B cell (primary cell): Measurements from ENCODE around the gene MBD3. TPM values are rescaled to one million over a fixed set of nuclear protein-coding genes. Genes with fewer than 3 reads are reported as not detected.
A peak's percentile ranks its signal among the peaks of the same experiment; 100 is the strongest.

Experiments
- ATAC-seq: fragments of 200-7000 bp; cut with Tn5 transposase; one replicate; pipeline ENCODE4 v1.10.0; 2021; ENCODE audit warnings: low read depth, mild to moderate bottlenecking, moderate number of reproducible peaks, moderate library complexity
- CTCF ChIA-PET: fragments of 350-600 bp; sonication (Branson Sonifier 250); formaldehyde crosslinking; loops from one replicate; lab custom pipeline; 2021; ENCODE audit warnings: antibody characterized with exemption, inconsistent platforms; lab: Charles Lee
- POLR2A ChIA-PET: fragments of 350-600 bp; sonication (Branson Sonifier 250); formaldehyde crosslinking; loops from one replicate; lab custom pipeline; 2021; ENCODE audit warnings: antibody characterized with exemption; lab: Charles Lee
- DNase-seq: peaks from one replicate; pipeline ENCODE4 v3.0.0; 2013
- H2AFZ ChIP-seq: 2 replicates; pipeline ENCODE4 v1.6.1; 2012; ENCODE audit warnings: mild to moderate bottlenecking, low read depth, low read length; ENCODE audit not compliant: insufficient read depth, poor library complexity, severe bottlenecking
- H3K27ac ChIP-seq, 2 donors: 1 replicate in 1 of 2; 2 replicates in 1 of 2; pipeline ENCODE4 v1.5.1; 2012 to 2013; ENCODE audit warnings: low read length in 2 of 2, mild to moderate bottlenecking in 2 of 2, moderate library complexity in 1 of 2
- H3K27me3 ChIP-seq, 4 experiments: fragments of 200-600 bp in 1 of 4; sonication (generic) in 1 of 4; replicated peaks in 1 of 4; 1 replicate in 2 of 4; 2 replicates in 2 of 4; pipeline versions ENCODE4 v1.6.1 to v1.7.0; 2013 to 2016; ENCODE audit warnings: low read length in 3 of 4, mild to moderate bottlenecking in 2 of 4, mixed read lengths in 1 of 4, moderate library complexity in 1 of 4; ENCODE audit not compliant: insufficient read depth in 4 of 4, control insufficient read depth in 3 of 4; ENCODE audit errors: control extremely low read depth in 1 of 4
- H3K36me3 ChIP-seq, 2 experiments: replicated peaks in 1 of 2; 1 replicate in 1 of 2; 2 replicates in 1 of 2; pipeline versions ENCODE4 v1.6.1 to v1.7.1; 2013; ENCODE audit warnings: low read length in 1 of 2; ENCODE audit not compliant: insufficient read depth in 2 of 2, control insufficient read depth in 1 of 2; ENCODE audit errors: control extremely low read depth in 1 of 2, extremely low read depth in 1 of 2
- H3K4me1 ChIP-seq, 2 donors: fragments of 200-600 bp in 1 of 2; sonication (generic) in 1 of 2; 1 replicate in 1 of 2; 2 replicates in 1 of 2; pipeline versions ENCODE4 v1.5.1 to v1.6.1; 2013 to 2017; ENCODE audit warnings: low read length in 2 of 2; ENCODE audit not compliant: control insufficient read depth in 2 of 2, insufficient read depth in 2 of 2
- H3K4me2 ChIP-seq: replicated peaks from 2 replicates; pipeline ENCODE3; 2012; ENCODE audit warnings: mild to moderate bottlenecking, low read depth, low read length; ENCODE audit not compliant: poor library complexity, severe bottlenecking
- H3K4me3 ChIP-seq, 5 experiments: fragments of 200-600 bp in 1 of 5; sonication (generic) in 1 of 5; 1 replicate in 3 of 5; 2 replicates in 2 of 5; pipeline versions ENCODE4 v1.5.1 to v1.7.0; 2011 to 2016; ENCODE audit warnings: low read length in 4 of 5, mild to moderate bottlenecking in 4 of 5, low read depth in 2 of 5, control low read depth in 1 of 5, moderate library complexity in 1 of 5; ENCODE audit not compliant: insufficient read depth in 1 of 5; ENCODE audit errors: control extremely low read depth in 1 of 5, extremely low read depth in 1 of 5
- H3K79me2 ChIP-seq: fragments of 200-600 bp; sonication (generic); one replicate; pipeline ENCODE4 v1.6.0; 2016; ENCODE audit warnings: low read length; ENCODE audit not compliant: control insufficient read depth, insufficient read depth
- H3K9ac ChIP-seq: fragments of 200-600 bp; sonication (generic); 2 replicates; pipeline ENCODE4 v1.6.1; 2017; ENCODE audit warnings: mild to moderate bottlenecking, low read length, moderate library complexity
- H3K9me3 ChIP-seq, 3 donors: one replicate each; pipeline versions ENCODE4 v1.6.1 to v1.7.1; 2013; ENCODE audit warnings: low read length in 2 of 3; ENCODE audit not compliant: control insufficient read depth in 2 of 3, insufficient read depth in 1 of 3; ENCODE audit errors: control extremely low read depth in 1 of 3
- H4K20me1 ChIP-seq: 2 replicates; pipeline ENCODE4 v1.6.0; 2012; ENCODE audit warnings: mild to moderate bottlenecking, low read length; ENCODE audit not compliant: insufficient read depth, control insufficient read depth, poor library complexity, severe bottlenecking
- H3K27ac Mint-ChIP-seq: one replicate; pipeline ENCODE4 v1.8.0; 2021; ENCODE audit warnings: mixed read lengths
- H3K27me3 Mint-ChIP-seq: one replicate; pipeline ENCODE4 v1.8.0; 2021; ENCODE audit warnings: mixed read lengths
- H3K4me1 Mint-ChIP-seq: one replicate; pipeline ENCODE4 v1.8.0; 2021; ENCODE audit warnings: mixed read lengths
- H3K4me3 Mint-ChIP-seq: one replicate; pipeline ENCODE4 v1.8.0; 2021; ENCODE audit warnings: mixed read lengths
- H3K9me3 Mint-ChIP-seq: one replicate; pipeline ENCODE4 v1.8.0; 2022; ENCODE audit warnings: mixed read lengths; ENCODE audit not compliant: insufficient read depth
- EZH2 ChIP-seq: IDR thresholded peaks from 2 replicates; pipeline ENCODE4 v1.6.1; 2012; ENCODE audit warnings: borderline replicate concordance, low read depth, mild to moderate bottlenecking, moderate library complexity, low read length; ENCODE audit not compliant: insufficient read depth, poor library complexity, severe bottlenecking
- WGBS: methylation state at CpG from one replicate; pipeline ENCODE4 v1.1.5; 2013; ENCODE audit warnings: missing lambda C conversion rate; ENCODE audit not compliant: insufficient coverage; 5-methylcytosine and 5-hydroxymethylcytosine counted together
- intact Hi-C: fragments of 100-400 bp; cut with micrococcal nuclease; formaldehyde crosslinking; loops from one replicate; pipeline ENCODE4 v1.10.0; 2022
- polyA plus RNA-seq: library from polyadenylated mRNA; depleted of rRNA; stranded (reverse); fragments of >200 nt; gene quantifications from 2 replicates; pipeline ENCODE4 v1.2.3, GENCODE V29; 2012
- total RNA-seq, 2 donors: library from RNA; stranded (reverse); fragments of 120-200 nt in 1 of 2; gene quantifications; 1 replicate in 1 of 2; 2 replicates in 1 of 2; pipeline versions ENCODE4 v1.2.3 to v1.2.4, GENCODE V29; 2013 to 2022
- TF ChIP-seq, protein P1 (sequence below): fragments of 200-600 bp; IDR thresholded peaks from one replicate; pipeline ENCODE4 v1.8.0; 2022; ENCODE audit warnings: antibody characterized with exemption, mild to moderate bottlenecking

MBD3 gene
- total and polyA plus RNA-seq, 2 donors (not counting 1 experiment from before 2014, with no cell fraction given): 48.1 to 84.6 TPM

DNA sequence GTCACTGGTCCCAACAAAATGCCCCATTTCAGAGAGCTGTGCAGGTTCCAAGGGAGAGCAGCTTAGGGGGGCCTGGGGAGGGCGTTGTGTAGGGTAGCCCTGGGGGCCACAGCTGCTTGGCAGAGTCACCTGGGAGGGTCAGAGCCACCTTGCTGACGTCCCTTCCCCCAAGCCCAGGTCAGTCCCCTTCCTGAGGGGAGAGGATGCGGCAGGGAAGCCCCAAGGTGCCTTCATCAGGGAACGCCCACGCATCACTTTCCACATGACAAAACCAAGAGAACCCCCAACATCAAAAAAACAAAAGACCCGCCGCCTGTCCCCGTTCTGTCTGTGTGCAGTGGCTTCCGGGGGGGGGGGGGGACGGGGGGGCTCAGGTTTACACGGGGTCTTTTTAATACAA is 17.9 kb upstream of the MBD3 start:
- Histone ChIP-seq H3K27ac (no peak overlapping the region), H3K4me3 (no peak overlapping the region), H2AFZ (no peak overlapping the region), H3K9ac (no peak overlapping the region), H3K27me3 (no peaks in the 10 kb centered on the region), H3K36me3 (peaks cover 0 to 60% of the 10 kb centered on the region in 2 experiments), H3K4me2 (no peak overlapping the region), H3K4me1 (peaks cover 22 to 35% of the 10 kb centered on the region in 2 donors), H4K20me1 (peaks cover 69% of the 10 kb centered on the region), H3K9me3 (no peaks in the 10 kb centered on the region), H3K79me2 (peaks cover 9% of the 10 kb centered on the region)
- Mint-ChIP-seq H3K4me1 (peaks cover 35% of the 10 kb centered on the region), H3K9me3 (no peaks in the 10 kb centered on the region), H3K4me3 (no peak overlapping the region), H3K27me3 (no peaks in the 10 kb centered on the region), H3K27ac (peak overlapping the region; percentile 32)
- intact Hi-C loops: no loop called here
- POLR2A ChIA-PET: no interaction called here
- no peak for TF ChIP-seq EZH2
- TF ChIP-seq, protein P1, sequence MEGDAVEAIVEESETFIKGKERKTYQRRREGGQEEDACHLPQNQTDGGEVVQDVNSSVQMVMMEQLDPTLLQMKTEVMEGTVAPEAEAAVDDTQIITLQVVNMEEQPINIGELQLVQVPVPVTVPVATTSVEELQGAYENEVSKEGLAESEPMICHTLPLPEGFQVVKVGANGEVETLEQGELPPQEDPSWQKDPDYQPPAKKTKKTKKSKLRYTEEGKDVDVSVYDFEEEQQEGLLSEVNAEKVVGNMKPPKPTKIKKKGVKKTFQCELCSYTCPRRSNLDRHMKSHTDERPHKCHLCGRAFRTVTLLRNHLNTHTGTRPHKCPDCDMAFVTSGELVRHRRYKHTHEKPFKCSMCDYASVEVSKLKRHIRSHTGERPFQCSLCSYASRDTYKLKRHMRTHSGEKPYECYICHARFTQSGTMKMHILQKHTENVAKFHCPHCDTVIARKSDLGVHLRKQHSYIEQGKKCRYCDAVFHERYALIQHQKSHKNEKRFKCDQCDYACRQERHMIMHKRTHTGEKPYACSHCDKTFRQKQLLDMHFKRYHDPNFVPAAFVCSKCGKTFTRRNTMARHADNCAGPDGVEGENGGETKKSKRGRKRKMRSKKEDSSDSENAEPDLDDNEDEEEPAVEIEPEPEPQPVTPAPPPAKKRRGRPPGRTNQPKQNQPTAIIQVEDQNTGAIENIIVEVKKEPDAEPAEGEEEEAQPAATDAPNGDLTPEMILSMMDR: no peak
- DNase-seq (no peak), ATAC-seq (no peak)
- 100% methylated on average over 1 of the region's 11 CpGs for WGBS
- CTCF ChIA-PET: no interaction called here

DNA sequence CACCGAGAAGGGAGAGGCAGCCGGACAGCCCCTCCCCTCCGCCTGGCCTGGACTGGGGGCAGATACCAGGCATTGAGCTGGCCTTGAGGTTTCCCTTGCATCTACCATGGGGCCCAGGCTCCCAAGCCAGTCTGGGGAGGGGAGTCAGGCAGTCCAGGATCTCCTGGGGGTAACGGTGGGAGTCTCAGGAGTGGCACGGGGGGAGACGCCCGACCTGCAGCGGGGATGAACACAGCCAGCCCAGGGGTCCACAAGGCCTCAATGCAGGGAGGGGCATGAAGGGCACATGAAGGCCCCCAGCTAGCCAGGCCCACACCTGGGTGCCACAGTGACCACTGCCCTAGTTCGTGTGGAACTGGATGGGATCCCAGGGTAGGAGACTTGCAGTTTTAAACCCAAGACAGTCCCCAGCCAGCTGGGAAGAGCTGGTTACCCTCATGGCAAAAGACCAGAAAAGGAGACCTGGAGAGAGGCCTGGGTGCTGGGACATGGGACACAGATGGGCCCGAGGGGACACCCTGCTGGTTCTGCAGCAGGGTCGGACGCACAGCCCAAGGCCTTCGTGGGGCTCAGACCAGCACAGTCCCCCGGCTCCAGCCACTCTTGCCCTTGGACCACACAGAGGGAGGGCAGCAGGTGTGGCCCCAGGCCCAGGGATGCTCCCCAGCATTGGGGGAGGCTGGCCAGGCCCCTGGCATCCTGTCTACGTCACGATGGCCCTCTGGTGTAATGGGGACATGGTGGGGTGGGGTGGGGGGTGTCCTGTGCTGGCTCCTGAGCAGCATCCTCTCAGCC is 17.2 kb upstream of the MBD3 start:
- peaks cover 37% of the 10 kb centered on the region for H3K4me1 Mint-ChIP-seq
- intact Hi-C loops: loop anchor here (5.0 kb wide), 1 partner anchor 157 kb away; no protein-coding TSS in a partner anchor
- H3K27ac ChIP-seq: peak overlapping the region in 1 of 2 donors; percentile 18

More for the DNA sequence above, 17.2 kb upstream of the MBD3 start:
- peaks cover 11% of the 10 kb centered on the region for H3K79me2 ChIP-seq
- peaks cover 62% of the 10 kb centered on the region for H4K20me1 ChIP-seq
- POLR2A ChIA-PET: no interaction called here
- H3K4me1 ChIP-seq: peaks cover 22 to 35% of the 10 kb centered on the region in 2 donors
- Mint-ChIP-seq H3K9me3 (no peaks in the 10 kb centered on the region), H3K27ac (peak overlapping the region; percentile 4), H3K4me3 (no peak overlapping the region), H3K27me3 (no peaks in the 10 kb centered on the region)
- H3K9ac ChIP-seq: no peak overlapping the region
- ATAC-seq (no peak), DNase-seq (no peak)
- H3K9me3 ChIP-seq: no peaks in the 10 kb centered on the region
- TF ChIP-seq, protein P1: no peak
- TF ChIP-seq EZH2: no peak
- CTCF ChIA-PET: no interaction called here
- no peak overlapping the region for H3K4me2 ChIP-seq
- H2AFZ ChIP-seq: no peak overlapping the region
- H3K36me3 ChIP-seq: peaks cover 0 to 53% of the 10 kb centered on the region in 2 experiments
- 94% methylated on average over 16 of the region's 16 CpGs for WGBS
- no peaks in the 10 kb centered on the region for H3K27me3 ChIP-seq
- H3K4me3 ChIP-seq: no peak overlapping the region
